ENCODE results near the gene AFDN. TPM values are rescaled to one million over a fixed set of nuclear protein-coding genes. Genes with fewer than 3 reads are reported as not detected.

The AFDN gene
- total and polyA plus RNA-seq, 2 of the 8 experiments (the other 6 are each of a cell fraction or from before 2014, with no cell fraction given): 53.4 to 192 TPM

DNA sequence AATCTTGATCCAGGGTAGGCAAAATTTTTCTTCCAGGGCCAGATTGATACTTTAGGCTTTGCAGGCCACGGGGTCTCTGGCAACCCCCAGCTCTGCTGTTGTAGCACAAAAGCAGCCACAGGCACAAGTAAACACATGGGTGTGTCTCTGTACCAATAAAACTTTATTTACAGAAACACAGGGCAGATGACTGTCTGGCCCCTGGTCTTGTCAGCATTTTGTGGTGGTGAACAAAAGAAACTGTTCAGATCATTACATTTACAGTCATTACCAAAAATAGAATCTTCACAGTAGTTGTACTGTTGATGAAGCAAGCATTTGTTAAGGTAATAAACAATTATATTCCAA is 125.8 kb downstream of the AFDN start:
- no peak overlapping the region for H2BK120ac ChIP-seq (replicated peaks; ENCODE audit: low read depth, low read length)
- peaks cover 28 to 72% (median 47%) of the 10 kb centered on the region in 4 experiments for H3K36me3 ChIP-seq (ENCODE audit: control insufficient read depth in 2 of 4, insufficient read depth in 4 of 4, low read length in 3 of 4)
- no peak for TF ChIP-seq CHD1 (IDR thresholded peaks at IDR 0.05; ENCODE audit: low read depth, low read length)
- TF ChIP-seq CBX8 (IDR thresholded peaks at IDR 0.05; ENCODE audit: borderline replicate concordance, low read depth, low read length): no peak
- TF ChIP-seq KDM5A (IDR thresholded peaks at IDR 0.05; ENCODE audit: low read length): no peak
- no peak for TF ChIP-seq SP2 (IDR thresholded peaks at IDR 0.05; ENCODE audit: low read length)
- no peak for TF ChIP-seq HDAC2 (IDR thresholded peaks at IDR 0.05; ENCODE audit: borderline replicate concordance in 1 of 2, low read depth in 2 of 2, low read length in 2 of 2)
- no peak for TF ChIP-seq JUN (IDR thresholded peaks at IDR 0.05; ENCODE audit: low read depth, low read length)
- TF ChIP-seq TBP (IDR thresholded peaks at IDR 0.05; ENCODE audit: low read depth, low read length): no peak
- no peak for TF ChIP-seq RFX5 (IDR thresholded peaks at IDR 0.05; ENCODE audit: borderline replicate concordance, low read depth, low read length)
- TF ChIP-seq CBX5 (IDR thresholded peaks at IDR 0.05; ENCODE audit: low read depth, low read length): no peak
- no peak for TF ChIP-seq GTF2F1 (IDR thresholded peaks at IDR 0.05; ENCODE audit: borderline replicate concordance, low read depth, low read length)
- no peak for TF ChIP-seq SRF (IDR thresholded peaks at IDR 0.05; ENCODE audit: low read depth, low read length)
- H4K8ac ChIP-seq (ENCODE audit: extremely low read depth, insufficient read depth, low read length): no peak overlapping the region
- H3K9ac ChIP-seq (replicated peaks in 1 of 4; ENCODE audit: extremely low read depth in 1 of 4, low read depth in 3 of 4, low read length in 3 of 4): no peak overlapping the region
- H3K56ac ChIP-seq (replicated peaks; ENCODE audit: insufficient read length, low read depth, low read length): no peak overlapping the region
- H3K4me3 ChIP-seq (ENCODE audit: extremely low read depth in 1 of 4, insufficient read depth in 2 of 4, low read depth in 3 of 4, low read length in 4 of 4): no peak overlapping the region
- H3K23ac ChIP-seq (ENCODE audit: insufficient read length): no peak overlapping the region
- ChIA-PET CTCF (ENCODE audit: partially characterized antibody) (no interaction called here), POLR2A (ENCODE audit: partially characterized antibody) (interaction anchor here (0.9 kb wide), 1 partner anchor 15 kb away, joined by 5 read pairs; no protein-coding TSS in a partner anchor)
- no peak overlapping the region for H3K27ac ChIP-seq (ENCODE audit: low read depth, low read length)
- no peak overlapping the region for H2BK5ac ChIP-seq (ENCODE audit: low read depth, low read length)
- H2AFZ ChIP-seq (ENCODE audit: low read length): no peak overlapping the region
- peaks cover 2 to 9% of the 10 kb centered on the region in 2 experiments for H4K20me1 ChIP-seq (replicated peaks in 1 of 2; ENCODE audit: control insufficient read depth in 1 of 2, insufficient read depth in 2 of 2, low read length in 2 of 2)
- no peak for FAIRE-seq
- no peaks in the 10 kb centered on the region for H3K9me3 ChIP-seq (ENCODE audit: insufficient read depth in 2 of 2, low read depth in 1 of 2, low read length in 1 of 2)
- no peak overlapping the region for H3K14ac ChIP-seq (ENCODE audit: insufficient read length)
- no peak overlapping the region for H4K5ac ChIP-seq (ENCODE audit: insufficient read length, low read depth, low read length)
- no peak overlapping the region for H3K4me2 ChIP-seq (ENCODE audit: insufficient read depth in 1 of 2, low read depth in 2 of 2, low read length in 2 of 2)
- H3K4ac ChIP-seq (replicated peaks; ENCODE audit: insufficient read length, low read depth, low read length): no peak overlapping the region
- H2BK20ac ChIP-seq (ENCODE audit: low read length): no peak overlapping the region
- no peak overlapping the region for H2BK15ac ChIP-seq (ENCODE audit: low read length)
- H2AK5ac ChIP-seq (ENCODE audit: low read depth, low read length): no peak overlapping the region
- H3K23me2 ChIP-seq (ENCODE audit: low read depth, low read length): no peaks in the 10 kb centered on the region
- no peak overlapping the region for H2BK12ac ChIP-seq (ENCODE audit: low read depth, low read length)
- H3K4me1 ChIP-seq (replicated peaks in 1 of 4; ENCODE audit: control insufficient read depth in 3 of 4, insufficient read depth in 4 of 4, low read length in 3 of 4): no peaks in the 10 kb centered on the region
- no peaks in the 10 kb centered on the region for H3K27me3 ChIP-seq (replicated peaks in 1 of 4; ENCODE audit: control insufficient read depth in 3 of 4, extremely low read depth in 1 of 4, insufficient read depth in 3 of 4, low read length in 3 of 4)
- H3K79me1 ChIP-seq (ENCODE audit: low read depth, low read length): peaks cover 3% of the 10 kb centered on the region; the same call in 1 of the 2 replicates
- H3K18ac ChIP-seq (ENCODE audit: extremely low read depth, low read length): no peak overlapping the region
- no peak for DNase-seq (ENCODE audit: low read depth in 1 of 2, low spot score in 2 of 2)
- peaks cover 5 to 14% of the 10 kb centered on the region in 2 experiments; a peak in 3 of 4 replicates for H3K79me2 ChIP-seq (ENCODE audit: control insufficient read depth in 1 of 2, insufficient read depth in 2 of 2, low read length in 2 of 2)
- 90% methylated on average over 1 of the region's 1 CpG; no CpG with 5 or more reads in 1 of the 2 experiments for WGBS, 2 experiments (ENCODE audit: extremely low coverage in 1 of 2, insufficient coverage in 1 of 2, insufficient read length in 1 of 2, insufficient replicate concordance in 2 of 2, low coverage in 1 of 2, low lambda C conversion rate in 2 of 2, missing lambda C conversion rate in 1 of 2)
- no peak overlapping the region for H4K91ac ChIP-seq (replicated peaks; ENCODE audit: insufficient read length, low read length)

Measured in H1 (cell line).